DND-41 (cell line): ENCODE results near the gene CD164L2.

ENCODE experiments used
- EZH2 ChIP-seq: IDR thresholded peaks from 3 replicates; pipeline ENCODE4 v1.6.1; 2012; ENCODE audit warnings: borderline replicate concordance, low read depth, mild to moderate bottlenecking, moderate library complexity, low read length, inconsistent platforms; ENCODE audit not compliant: severe bottlenecking
- TF ChIP-seq, protein P1 (sequence below): IDR thresholded peaks from 2 replicates; pipeline ENCODE4 v1.5.1; 2012; ENCODE audit warnings: borderline replicate concordance, low read length, moderate library complexity, mild to moderate bottlenecking; ENCODE audit not compliant: poor library complexity, severe bottlenecking; ENCODE audit errors: extremely low read depth

DNA sequence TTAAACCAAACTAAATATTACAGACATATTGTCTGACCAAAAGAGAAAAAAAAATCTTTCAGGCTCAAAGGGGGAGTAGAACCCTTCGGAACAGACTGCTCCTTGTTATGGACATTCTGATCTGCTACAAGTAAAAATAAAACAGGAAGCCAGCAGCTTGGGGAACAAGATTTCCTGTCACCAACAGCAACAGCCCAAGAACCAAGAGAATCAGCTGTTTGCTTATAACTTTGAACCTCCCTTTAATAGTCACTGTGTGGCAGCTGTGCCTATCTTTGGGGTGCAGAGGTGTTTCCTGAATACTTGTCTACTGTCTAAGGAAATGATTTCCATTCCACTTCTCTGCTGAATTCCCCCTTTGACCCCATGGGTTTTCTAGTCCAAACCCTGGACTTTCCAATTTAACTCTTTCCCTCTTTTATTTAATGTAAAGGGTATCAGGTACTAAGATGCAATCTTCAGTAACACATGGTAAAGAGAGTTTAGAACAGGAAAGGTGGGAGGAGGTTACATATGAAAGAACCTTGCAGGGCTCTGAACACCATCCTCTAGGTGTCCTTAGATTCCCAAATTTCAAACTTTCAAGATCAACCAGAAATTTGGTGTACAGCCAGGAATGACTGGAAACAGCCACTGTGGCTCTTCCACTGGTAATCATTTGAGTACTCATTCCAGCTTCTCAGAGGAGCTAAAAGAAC, 47.9 kb upstream of the CD164L2 start:
- TF ChIP-seq, protein P1, sequence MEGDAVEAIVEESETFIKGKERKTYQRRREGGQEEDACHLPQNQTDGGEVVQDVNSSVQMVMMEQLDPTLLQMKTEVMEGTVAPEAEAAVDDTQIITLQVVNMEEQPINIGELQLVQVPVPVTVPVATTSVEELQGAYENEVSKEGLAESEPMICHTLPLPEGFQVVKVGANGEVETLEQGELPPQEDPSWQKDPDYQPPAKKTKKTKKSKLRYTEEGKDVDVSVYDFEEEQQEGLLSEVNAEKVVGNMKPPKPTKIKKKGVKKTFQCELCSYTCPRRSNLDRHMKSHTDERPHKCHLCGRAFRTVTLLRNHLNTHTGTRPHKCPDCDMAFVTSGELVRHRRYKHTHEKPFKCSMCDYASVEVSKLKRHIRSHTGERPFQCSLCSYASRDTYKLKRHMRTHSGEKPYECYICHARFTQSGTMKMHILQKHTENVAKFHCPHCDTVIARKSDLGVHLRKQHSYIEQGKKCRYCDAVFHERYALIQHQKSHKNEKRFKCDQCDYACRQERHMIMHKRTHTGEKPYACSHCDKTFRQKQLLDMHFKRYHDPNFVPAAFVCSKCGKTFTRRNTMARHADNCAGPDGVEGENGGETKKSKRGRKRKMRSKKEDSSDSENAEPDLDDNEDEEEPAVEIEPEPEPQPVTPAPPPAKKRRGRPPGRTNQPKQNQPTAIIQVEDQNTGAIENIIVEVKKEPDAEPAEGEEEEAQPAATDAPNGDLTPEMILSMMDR, result no peak
- no peak for TF ChIP-seq EZH2
